ENCODE measurements around the gene TMEM30B. TPM values are rescaled to one million over a fixed set of nuclear protein-coding genes. Genes with fewer than 3 reads are reported as not detected.
"Not testable (repeated sequence)": the region's sequence is repeated elsewhere in the genome, so short reads cannot be mapped to it uniquely, and the experiment has no call there.

Gene TMEM30B
- total and polyA plus RNA-seq, 4 donors, result 3.0 to 7.4 (median 5.6) TPM

DNA sequence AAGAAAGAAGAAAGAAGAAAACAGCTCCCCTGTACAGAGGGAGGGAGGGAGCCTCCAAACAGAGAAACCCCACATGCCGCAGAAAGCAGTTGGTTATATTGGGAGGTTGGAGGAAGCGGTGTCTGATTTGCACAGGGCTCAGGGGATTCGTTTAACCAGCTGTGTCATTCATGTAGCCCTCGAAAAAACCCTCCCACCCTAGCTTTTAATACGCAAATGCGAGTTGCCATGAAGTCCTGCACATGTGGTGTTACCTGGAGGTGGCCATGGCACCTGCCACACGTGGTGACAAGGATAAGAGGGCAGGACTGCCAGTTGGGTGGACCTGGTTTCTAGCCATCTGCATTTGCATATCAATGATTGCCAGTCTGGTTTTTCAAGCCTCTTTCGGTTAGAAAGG is 40.9 kb downstream of the TMEM30B start:
- no peak overlapping the region for H3K9ac ChIP-seq (ENCODE audit: low read depth in 1 of 2, low read length in 2 of 2)
- H3K27ac ChIP-seq (ENCODE audit: low read depth in 1 of 2, low read length in 2 of 2), result no peak overlapping the region
- WGBS, result 70% methylated on average over 8 of the region's 8 CpGs
- H3K4me3 ChIP-seq (ENCODE audit: low read depth in 1 of 3, low read length in 3 of 3), result no peak overlapping the region
- H3K9me3 ChIP-seq (ENCODE audit: control insufficient read depth in 4 of 4, low read length in 3 of 4), result peaks cover 3 to 13% (median 6%) of the 10 kb centered on the region in 4 donors
- H3K36me3 ChIP-seq (ENCODE audit: control insufficient read depth in 4 of 4, insufficient read depth in 3 of 4, low read depth in 1 of 4, low read length in 3 of 4), result no peaks in the 10 kb centered on the region
- TF ChIP-seq FOXA1 (IDR thresholded peaks at IDR 0.05), result no peak
- TF ChIP-seq ATF3 (IDR thresholded peaks at IDR 0.05), result no peak
- no peak for TF ChIP-seq JUND (IDR thresholded peaks at IDR 0.05)
- no peak for TF ChIP-seq MAX (IDR thresholded peaks at IDR 0.05)
- no peak for TF ChIP-seq SP1 (IDR thresholded peaks at IDR 0.05)
- TF ChIP-seq ZBTB33 (IDR thresholded peaks at IDR 0.05), result no peak
- TF ChIP-seq REST (IDR thresholded peaks at IDR 0.05), result no peak
- TF ChIP-seq YY1 (IDR thresholded peaks at IDR 0.05), result no peak
- no peak for TF ChIP-seq HNF4G (IDR thresholded peaks at IDR 0.05)
- TF ChIP-seq, protein P1, sequence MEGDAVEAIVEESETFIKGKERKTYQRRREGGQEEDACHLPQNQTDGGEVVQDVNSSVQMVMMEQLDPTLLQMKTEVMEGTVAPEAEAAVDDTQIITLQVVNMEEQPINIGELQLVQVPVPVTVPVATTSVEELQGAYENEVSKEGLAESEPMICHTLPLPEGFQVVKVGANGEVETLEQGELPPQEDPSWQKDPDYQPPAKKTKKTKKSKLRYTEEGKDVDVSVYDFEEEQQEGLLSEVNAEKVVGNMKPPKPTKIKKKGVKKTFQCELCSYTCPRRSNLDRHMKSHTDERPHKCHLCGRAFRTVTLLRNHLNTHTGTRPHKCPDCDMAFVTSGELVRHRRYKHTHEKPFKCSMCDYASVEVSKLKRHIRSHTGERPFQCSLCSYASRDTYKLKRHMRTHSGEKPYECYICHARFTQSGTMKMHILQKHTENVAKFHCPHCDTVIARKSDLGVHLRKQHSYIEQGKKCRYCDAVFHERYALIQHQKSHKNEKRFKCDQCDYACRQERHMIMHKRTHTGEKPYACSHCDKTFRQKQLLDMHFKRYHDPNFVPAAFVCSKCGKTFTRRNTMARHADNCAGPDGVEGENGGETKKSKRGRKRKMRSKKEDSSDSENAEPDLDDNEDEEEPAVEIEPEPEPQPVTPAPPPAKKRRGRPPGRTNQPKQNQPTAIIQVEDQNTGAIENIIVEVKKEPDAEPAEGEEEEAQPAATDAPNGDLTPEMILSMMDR (IDR thresholded peaks at IDR 0.05; ENCODE audit: low read depth, low read length, missing input control), result no peak
- H3K4me1 ChIP-seq (ENCODE audit: control insufficient read depth in 4 of 4, insufficient read depth in 4 of 4, low read length in 3 of 4), result peaks cover 0 to 1% (median 0%) of the 10 kb centered on the region in 4 donors
- no peaks in the 10 kb centered on the region for H3K27me3 ChIP-seq (ENCODE audit: control insufficient read depth in 4 of 4, insufficient read depth in 4 of 4, low read length in 3 of 4)
- DNase-seq (ENCODE audit: low spot score), result no peak

DNA sequence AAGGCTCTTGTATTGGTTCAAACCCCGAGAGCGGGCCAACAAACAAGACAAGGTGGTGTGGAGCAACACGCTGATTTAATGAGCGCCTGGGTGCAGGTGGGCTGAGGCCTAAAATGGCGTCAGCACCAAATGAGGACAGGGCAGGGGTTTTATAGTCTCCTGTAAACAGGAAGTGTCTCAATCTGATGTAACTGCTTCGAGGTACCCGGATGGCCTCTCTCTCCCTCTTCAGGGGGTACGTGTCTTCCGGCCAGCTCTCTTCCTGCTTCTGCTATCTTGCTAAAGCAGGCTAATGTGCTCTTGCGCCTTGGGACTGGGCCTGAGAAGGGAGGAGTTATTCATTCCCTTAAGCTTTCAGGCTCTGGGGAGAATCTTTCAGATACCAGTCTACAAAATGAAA is 41.9 kb downstream of the TMEM30B start:
- not testable (repeated sequence) for H3K4me3 ChIP-seq (ENCODE audit: low read depth in 1 of 3, low read length in 3 of 3); DNase-seq (ENCODE audit: low spot score); H3K9ac ChIP-seq (ENCODE audit: low read depth in 1 of 2, low read length in 2 of 2); H3K36me3 ChIP-seq (ENCODE audit: control insufficient read depth in 4 of 4, insufficient read depth in 3 of 4, low read depth in 1 of 4, low read length in 3 of 4); H3K4me1 ChIP-seq (ENCODE audit: control insufficient read depth in 4 of 4, insufficient read depth in 4 of 4, low read length in 3 of 4); H3K27me3 ChIP-seq (ENCODE audit: control insufficient read depth in 4 of 4, insufficient read depth in 4 of 4, low read length in 3 of 4); H3K27ac ChIP-seq (ENCODE audit: low read depth in 1 of 2, low read length in 2 of 2)
- 70% methylated on average over 10 of the region's 10 CpGs for WGBS
- peaks cover 3 to 13% (median 6%) of the 10 kb centered on the region in 4 donors for H3K9me3 ChIP-seq (ENCODE audit: control insufficient read depth in 4 of 4, low read length in 3 of 4)
